Measurements from ENCODE around the gene KCNQ5. TPM values are rescaled to one million over a fixed set of nuclear protein-coding genes. Genes with fewer than 3 reads are reported as not detected.

The KCNQ5 gene
- total RNA-seq, 1 experiment from 2014 or later, result 7.1 TPM

DNA sequence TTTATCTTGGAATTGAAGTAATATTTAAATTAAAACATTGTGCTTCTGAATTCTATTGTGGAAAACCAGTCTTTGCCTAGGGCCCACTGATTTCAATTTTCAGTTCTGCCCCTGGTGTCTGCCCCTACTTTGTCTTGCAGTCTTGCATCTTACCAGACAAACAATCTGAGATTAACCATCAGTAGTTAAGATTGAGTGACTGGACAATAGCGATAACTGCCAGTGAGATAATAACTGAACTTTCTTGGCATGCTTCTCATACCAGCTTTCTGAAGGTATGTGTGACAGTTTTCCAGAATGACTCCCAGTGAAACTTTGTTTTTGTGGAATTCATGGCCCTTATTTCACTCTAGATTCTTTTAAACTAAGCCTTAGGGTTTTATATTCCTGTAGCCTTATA lies 53.5 kb downstream of the KCNQ5 start:
- DNase-seq (ENCODE audit: low read depth), result no peak

DNA sequence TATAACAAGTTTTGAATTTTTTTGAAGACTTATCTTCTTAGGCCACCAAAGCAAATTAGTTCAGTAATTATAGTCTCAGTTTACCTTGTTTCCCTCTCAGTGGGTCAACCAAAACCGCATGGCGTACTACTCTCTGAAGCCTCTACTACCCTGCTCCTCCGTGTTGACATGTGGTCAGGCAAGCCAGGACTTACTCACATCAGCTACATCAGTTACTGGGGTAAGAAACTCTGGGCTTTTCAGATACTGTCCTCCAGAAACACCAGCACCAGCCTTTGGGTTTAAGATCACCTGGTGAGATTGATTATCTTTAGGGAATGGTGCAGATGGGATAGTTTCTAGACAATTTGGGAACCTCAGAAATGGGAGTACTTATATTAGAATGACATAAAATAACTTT lies 55.1 kb downstream of the KCNQ5 start:
- DNase-seq (ENCODE audit: low read depth), result no peak

DNA sequence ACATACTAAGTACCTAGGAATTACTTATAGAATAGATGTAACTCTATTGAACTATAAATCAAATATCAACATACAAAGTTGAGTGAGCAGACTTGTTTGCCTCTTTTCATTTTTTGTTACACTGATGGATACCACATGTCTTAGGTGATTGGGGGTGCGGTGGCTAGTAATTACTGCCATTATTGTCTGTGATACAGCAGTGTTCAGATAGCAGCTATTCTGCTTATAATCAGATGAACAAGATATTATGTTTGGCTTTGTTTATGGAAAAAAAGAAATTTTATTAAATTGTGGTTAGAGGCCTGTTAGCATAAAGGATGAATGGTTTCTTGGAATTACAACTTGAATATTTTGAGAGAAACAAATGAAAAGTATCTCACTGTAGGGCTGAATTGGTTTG lies 55.9 kb downstream of the KCNQ5 start:
- no peak for DNase-seq (ENCODE audit: low read depth)

GRCh38 chr6:72683797-72684196 lies 61.9 kb downstream of the KCNQ5 start:
- DNase-seq (ENCODE audit: low read depth), result no peak

GRCh38 chr6:72689107-72689954 lies 67.5 kb downstream of the KCNQ5 start:
- peak; percentile 53 for DNase-seq (ENCODE audit: low read depth)

- no peak for DNase-seq (ENCODE audit: low read depth)
These were observed 69.4 kb downstream of the KCNQ5 start for GRCh38 chr6:72691249-72691648.

GRCh38 chr6:72696055-72696454 lies 74.2 kb downstream of the KCNQ5 start:
- no peak for DNase-seq (ENCODE audit: low read depth)

DNA sequence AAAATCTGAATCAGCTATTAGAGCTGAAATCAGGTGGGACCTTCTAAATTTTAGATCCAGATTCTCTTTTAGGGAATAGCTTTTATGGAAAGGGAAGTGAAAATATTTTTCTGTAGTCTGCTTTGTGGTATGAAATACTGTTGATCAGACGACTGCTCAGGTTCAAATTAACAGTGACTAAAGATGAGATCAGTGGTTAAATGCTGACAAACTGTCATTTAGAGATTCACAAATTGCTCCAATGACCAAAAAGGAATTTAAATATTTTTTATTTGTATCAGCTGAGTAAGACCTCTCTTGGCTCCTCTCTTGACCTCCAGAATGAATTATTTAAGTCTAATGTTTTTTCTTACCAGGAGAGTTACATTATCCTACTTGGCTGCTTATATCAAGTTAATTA lies 77.3 kb downstream of the KCNQ5 start:
- peak; percentile 51 for DNase-seq (ENCODE audit: low read depth)

- DNase-seq (ENCODE audit: low read depth), result no peak
These were observed 80.6 kb downstream of the KCNQ5 start for GRCh38 chr6:72702421-72702820.

DNA sequence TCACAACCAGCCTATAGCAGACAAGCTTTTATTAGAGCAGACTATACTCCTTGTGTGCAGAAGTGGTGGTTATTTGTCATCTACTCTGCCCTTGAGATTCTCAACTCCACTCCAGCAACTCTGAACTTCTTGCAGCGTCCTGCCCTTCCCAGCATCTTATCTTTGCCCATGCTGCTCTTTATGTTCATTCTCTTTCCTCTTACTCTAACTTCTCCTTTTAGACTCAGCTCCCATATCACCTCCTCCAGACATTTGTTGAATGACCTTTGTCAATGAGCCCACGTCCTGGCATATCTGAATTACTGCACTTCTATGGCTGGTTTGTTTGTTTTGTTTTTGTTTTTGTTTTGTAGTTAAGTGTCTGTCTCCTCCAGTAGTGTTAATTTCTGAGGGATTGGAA lies 81.2 kb downstream of the KCNQ5 start:
- DNase-seq (ENCODE audit: low read depth), result no peak

GRCh38 chr6:72704979-72705378 lies 83.1 kb downstream of the KCNQ5 start:
- DNase-seq (ENCODE audit: low read depth), result peak; percentile 18

DNA sequence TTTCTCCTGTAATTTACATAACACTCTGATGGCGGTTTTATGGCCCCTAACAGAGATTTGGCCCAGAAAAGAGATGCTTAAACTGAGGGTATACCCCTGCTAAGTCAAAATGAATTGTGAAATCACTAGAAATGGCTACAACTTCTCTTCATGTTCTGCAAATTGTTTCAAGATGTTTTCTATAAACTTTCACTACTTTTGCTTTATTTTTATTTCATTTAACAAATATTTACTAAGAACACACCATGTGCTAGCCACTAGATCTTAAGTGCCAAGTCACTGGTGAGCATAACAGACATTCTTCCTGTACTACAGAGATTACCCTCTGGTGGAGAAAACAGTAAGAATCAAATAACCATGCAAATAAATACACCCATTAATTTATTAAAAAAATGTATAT lies 87.6 kb downstream of the KCNQ5 start:
- DNase-seq (ENCODE audit: low read depth), result no peak

DNA sequence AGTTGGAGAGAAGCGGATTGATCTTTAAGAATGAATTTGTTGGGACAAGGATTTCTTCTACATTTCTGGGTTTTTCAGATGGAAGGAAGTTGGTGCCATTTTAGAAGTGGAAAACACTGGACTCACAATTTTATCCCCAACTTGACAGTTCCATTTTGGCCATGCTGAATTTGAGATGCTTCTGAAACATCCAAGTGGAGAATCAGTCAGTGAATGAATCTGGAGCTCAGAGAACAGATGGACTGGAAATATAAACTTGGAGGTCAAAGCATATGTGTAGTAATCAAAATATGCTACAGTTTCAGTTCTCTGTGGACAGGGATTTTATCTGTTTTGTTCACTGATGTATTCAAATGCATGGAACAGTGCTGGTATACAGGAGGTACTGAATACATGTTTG lies 89.9 kb downstream of the KCNQ5 start:
- DNase-seq (ENCODE audit: low read depth), result no peak

DNA sequence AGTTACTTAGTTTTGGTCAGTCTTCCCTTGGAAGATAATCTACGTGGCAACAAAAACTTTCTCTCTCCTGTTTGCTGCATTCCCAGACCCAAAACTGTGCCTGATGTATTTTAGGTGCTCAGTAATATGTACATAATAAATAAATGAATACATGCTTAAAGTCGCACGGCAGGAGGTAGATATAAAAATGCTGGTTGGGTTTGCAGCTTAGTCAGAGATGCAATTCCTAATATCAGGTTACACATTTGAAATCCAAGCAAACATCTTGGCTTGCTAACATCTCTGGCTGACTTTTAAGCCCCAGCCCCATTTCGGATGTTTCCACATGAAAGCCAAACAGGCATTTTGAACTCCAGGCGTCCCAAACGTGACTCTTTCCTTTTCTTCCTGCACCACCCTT lies 91.0 kb downstream of the KCNQ5 start:
- peak; percentile 37 for DNase-seq (ENCODE audit: low read depth)

DNA sequence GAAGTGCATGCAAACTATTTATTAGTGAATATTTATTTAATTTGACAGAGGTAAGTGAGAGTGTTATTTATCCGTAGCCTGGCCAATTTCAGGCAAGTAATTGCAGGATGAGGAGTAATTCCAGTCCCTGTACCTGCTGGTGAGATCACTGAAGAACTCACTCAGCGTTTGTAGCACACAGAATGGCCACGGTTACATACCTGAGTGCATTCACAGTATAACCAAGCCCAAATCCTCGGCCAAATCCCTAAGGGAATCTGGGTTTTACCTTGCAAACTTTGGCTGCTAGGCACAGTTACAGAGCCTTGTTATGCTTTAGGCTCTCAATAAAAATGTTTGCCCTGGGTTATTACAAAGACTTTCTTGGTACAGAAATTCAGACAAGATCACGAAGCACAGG lies 93.3 kb downstream of the KCNQ5 start:
- no peak for DNase-seq (ENCODE audit: low read depth)

- DNase-seq (ENCODE audit: low read depth), result no peak
These were observed 95.1 kb downstream of the KCNQ5 start for GRCh38 chr6:72716916-72717315.

- DNase-seq (ENCODE audit: low read depth), result peak; percentile 44
These were observed 98.6 kb downstream of the KCNQ5 start for GRCh38 chr6:72720464-72720863.

GRCh38 chr6:72721346-72721745 lies 99.5 kb downstream of the KCNQ5 start:
- no peak for DNase-seq (ENCODE audit: low read depth)

- DNase-seq (ENCODE audit: low read depth), result peak; percentile 59
These were observed 102.7 kb downstream of the KCNQ5 start for GRCh38 chr6:72724545-72724944.

- DNase-seq (ENCODE audit: low read depth), result no peak
These were observed 107.0 kb downstream of the KCNQ5 start for GRCh38 chr6:72728706-72729343.

GRCh38 chr6:72733045-72733444 lies 111.2 kb downstream of the KCNQ5 start:
- DNase-seq (ENCODE audit: low read depth), result no peak

DNA sequence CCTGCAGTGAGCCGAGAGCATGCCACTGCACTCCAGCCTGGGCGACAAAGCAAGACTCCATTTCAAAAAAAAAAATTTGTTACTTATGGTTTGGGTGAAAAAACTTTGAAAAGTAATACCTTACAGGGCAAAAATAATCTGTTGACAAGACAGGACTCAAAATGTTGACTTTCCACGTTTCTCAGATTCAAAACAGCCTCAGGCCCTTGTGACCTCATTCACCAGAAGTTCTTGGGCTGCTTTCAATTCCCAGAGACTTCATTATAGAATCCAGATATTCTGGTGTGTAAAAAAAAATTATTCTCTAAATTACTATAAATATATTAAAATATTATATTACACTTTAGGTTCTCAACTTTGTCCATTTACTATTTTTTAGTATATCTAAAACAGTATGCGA lies 116.2 kb downstream of the KCNQ5 start:
- no peak for DNase-seq (ENCODE audit: low read depth)

GRCh38 chr6:72739368-72739779 lies 117.5 kb downstream of the KCNQ5 start:
- DNase-seq (ENCODE audit: low read depth), result no peak

Data from LHCN-M2 (cell line).